Measurements from ENCODE around the gene LRIG1. TPM values are rescaled to one million over a fixed set of nuclear protein-coding genes. Genes with fewer than 3 reads are reported as not detected.

The LRIG1 gene
- total RNA-seq, 1 experiment from 2014 or later: 17.2 TPM

DNA sequence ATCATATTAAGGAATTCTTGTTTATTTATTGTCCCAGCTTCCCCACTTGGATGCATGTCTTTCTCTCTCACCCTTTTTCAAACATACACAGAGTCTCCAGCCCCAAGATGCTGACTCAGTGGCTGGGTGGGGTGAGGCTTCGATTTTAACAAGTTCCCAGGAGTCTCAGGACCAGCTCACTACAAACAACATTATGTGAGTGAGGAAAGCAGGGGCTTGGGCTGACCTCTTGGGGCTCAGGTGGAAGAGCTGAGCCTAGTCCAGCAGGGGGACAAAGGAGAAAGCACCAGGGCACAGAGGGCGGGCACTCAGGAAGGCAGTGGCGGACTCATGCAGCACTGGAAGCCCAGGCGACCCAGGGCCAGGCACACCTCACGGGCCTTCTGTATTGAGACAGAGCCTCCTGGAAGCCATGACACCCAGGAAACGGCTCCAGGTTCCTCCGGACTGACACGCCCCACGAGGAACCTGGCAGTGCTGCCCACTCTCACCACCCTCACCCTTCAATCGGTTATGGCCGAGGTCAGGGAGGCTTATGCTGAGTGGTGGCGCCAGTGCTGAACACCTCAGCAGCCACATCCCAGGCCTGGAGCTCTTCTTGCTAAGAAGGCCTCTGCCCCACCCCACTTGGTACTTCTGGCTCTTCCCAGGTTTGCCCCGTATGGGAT lies 97.4 kb downstream of the LRIG1 start:
- ChIA-PET POLR2A (interaction anchor here (0.7 kb wide), 1 partner anchor 424 kb away, joined by 3 read pairs; no protein-coding TSS in a partner anchor), CTCF (interaction anchor here (0.5 to 16.7 kb wide), 8 partner anchors 9 to 416 kb away, joined by 3 to 604 read pairs (median 3); no protein-coding TSS in a partner anchor)
- no peak for DNase-seq (ENCODE audit: unreplicated experiment)
- Mint-ChIP-seq H3K9me3 (ENCODE audit: unreplicated experiment) (no peaks in the 10 kb centered on the region), H3K27me3 (ENCODE audit: insufficient read depth, unreplicated experiment) (no peaks in the 10 kb centered on the region), H3K27ac (ENCODE audit: low read depth, unreplicated experiment) (no peak overlapping the region), H3K4me1 (ENCODE audit: insufficient read depth, unreplicated experiment) (peaks cover 2% of the 10 kb centered on the region), H3K36me3 (ENCODE audit: insufficient read depth, unreplicated experiment) (peaks cover 22% of the 10 kb centered on the region), H3K4me3 (ENCODE audit: unreplicated experiment) (no peak overlapping the region)
- intact Hi-C loops (cut with micrococcal nuclease): loop anchor here (10.0 kb wide), 1 partner anchor 129 kb away; no protein-coding TSS in a partner anchor
- BruUV-seq (replicated peaks): no TSS peak
- TF ChIP-seq, protein P1, sequence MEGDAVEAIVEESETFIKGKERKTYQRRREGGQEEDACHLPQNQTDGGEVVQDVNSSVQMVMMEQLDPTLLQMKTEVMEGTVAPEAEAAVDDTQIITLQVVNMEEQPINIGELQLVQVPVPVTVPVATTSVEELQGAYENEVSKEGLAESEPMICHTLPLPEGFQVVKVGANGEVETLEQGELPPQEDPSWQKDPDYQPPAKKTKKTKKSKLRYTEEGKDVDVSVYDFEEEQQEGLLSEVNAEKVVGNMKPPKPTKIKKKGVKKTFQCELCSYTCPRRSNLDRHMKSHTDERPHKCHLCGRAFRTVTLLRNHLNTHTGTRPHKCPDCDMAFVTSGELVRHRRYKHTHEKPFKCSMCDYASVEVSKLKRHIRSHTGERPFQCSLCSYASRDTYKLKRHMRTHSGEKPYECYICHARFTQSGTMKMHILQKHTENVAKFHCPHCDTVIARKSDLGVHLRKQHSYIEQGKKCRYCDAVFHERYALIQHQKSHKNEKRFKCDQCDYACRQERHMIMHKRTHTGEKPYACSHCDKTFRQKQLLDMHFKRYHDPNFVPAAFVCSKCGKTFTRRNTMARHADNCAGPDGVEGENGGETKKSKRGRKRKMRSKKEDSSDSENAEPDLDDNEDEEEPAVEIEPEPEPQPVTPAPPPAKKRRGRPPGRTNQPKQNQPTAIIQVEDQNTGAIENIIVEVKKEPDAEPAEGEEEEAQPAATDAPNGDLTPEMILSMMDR (IDR thresholded peaks at IDR 0.05; ENCODE audit: unreplicated experiment): no peak

DNA sequence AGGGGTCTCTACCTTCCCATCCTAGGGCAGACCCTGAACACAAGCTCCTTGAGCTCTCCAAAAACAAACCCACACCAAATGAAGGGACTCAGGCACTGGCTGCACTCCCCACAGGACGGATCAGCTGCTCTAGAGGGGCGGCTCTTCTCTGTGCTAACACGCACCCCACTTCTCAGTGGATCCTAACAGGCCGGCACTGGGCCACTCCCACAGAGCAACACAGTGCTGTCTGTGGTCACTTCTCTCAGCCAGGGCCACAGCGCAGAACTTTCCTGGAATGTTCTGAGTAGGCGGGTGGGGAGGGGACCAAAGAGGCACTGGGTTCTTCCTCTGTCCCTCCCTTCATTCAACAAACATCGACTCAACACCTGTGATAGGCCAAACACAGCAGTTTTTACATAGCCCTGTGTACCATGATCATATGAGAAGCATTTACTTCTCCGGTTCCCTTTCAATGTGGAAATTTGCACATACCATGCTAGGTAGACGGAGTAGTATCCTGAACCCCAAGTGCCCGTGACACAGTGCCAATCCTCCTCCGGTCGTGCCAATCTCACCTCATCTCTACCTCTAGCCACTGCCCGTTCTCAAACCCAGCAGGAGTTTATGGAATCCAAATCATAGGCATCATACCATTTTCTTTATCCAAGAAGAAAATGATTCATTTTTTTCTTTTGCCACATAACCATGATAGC lies 98.1 kb downstream of the LRIG1 start:
- H3K9me3 Mint-ChIP-seq (ENCODE audit: unreplicated experiment): no peaks in the 10 kb centered on the region
- intact Hi-C loops (cut with micrococcal nuclease): loop anchor here (10.0 kb wide), 1 partner anchor 128 kb away; no protein-coding TSS in a partner anchor
- no peak for DNase-seq (ENCODE audit: unreplicated experiment)
- no peaks in the 10 kb centered on the region for H3K27me3 Mint-ChIP-seq (ENCODE audit: insufficient read depth, unreplicated experiment)
- POLR2A ChIA-PET: no interaction called here
- peaks cover 6% of the 10 kb centered on the region for H3K4me1 Mint-ChIP-seq (ENCODE audit: insufficient read depth, unreplicated experiment)
- no peak overlapping the region for H3K4me3 Mint-ChIP-seq (ENCODE audit: unreplicated experiment)
- no peak overlapping the region for H3K27ac Mint-ChIP-seq (ENCODE audit: low read depth, unreplicated experiment)
- TF ChIP-seq, protein P1 (IDR thresholded peaks at IDR 0.05; ENCODE audit: unreplicated experiment): no peak
- H3K36me3 Mint-ChIP-seq (ENCODE audit: insufficient read depth, unreplicated experiment): peaks cover 23% of the 10 kb centered on the region
- CTCF ChIA-PET: interaction anchor here (0.6 to 16.7 kb wide), 5 partner anchors 11 to 417 kb away, joined by 3 to 604 read pairs (median 3); no protein-coding TSS in a partner anchor
- BruUV-seq (replicated peaks): no TSS peak

DNA sequence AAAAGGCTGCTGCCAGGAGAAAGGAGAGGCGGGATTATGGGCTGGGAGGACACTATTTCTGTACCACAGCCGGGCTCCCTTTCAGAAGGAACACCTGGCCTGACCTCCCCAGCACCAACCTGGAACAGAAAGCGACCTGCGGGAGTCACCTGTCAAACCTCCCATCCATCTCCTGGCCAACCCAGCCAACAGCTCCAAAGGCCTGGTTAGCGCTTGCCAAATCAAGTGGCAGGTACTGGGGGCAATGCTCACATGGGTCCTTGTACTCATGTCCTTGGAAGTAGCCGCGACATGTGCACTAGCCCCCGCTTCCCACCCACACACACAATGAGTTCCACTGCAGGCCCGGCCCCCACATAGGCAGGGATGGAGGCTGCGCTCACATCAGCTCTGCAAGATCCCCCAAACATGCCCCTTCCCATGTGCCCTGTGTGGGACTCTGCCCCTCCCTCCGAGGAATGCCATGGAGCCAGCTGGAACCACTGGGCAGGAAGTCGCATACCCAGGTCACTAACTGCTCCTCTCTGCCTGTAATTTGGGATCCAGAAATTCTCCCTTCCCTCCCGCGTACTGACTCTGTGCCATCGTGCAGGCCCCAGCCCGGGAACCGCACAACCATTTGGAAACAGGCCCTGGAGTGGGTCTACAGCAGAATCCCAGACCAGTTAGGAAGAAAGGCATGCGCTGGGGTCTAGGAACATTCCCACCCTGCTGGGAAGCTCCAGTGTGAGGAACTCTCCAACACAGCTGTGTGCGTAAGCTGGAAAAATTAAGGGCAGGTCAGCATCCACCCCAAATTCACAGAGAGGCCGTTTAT lies 98.9 kb downstream of the LRIG1 start:
- H3K4me1 Mint-ChIP-seq (ENCODE audit: insufficient read depth, unreplicated experiment): peaks cover 6% of the 10 kb centered on the region
- TF ChIP-seq, protein P1 (IDR thresholded peaks at IDR 0.05; ENCODE audit: unreplicated experiment): no peak
- no peak overlapping the region for H3K4me3 Mint-ChIP-seq (ENCODE audit: unreplicated experiment)
- H3K9me3 Mint-ChIP-seq (ENCODE audit: unreplicated experiment): no peaks in the 10 kb centered on the region
- intact Hi-C loops (cut with micrococcal nuclease): loop anchor here (10.0 kb wide), 1 partner anchor 127 kb away; no protein-coding TSS in a partner anchor
- CTCF ChIA-PET: interaction anchor here (0.6 to 16.7 kb wide), 8 partner anchors 8 to 569 kb away, joined by 3 to 604 read pairs (median 3); no protein-coding TSS in a partner anchor
- no peak overlapping the region for H3K27ac Mint-ChIP-seq (ENCODE audit: low read depth, unreplicated experiment)
- BruUV-seq (replicated peaks): no TSS peak
- POLR2A ChIA-PET: no interaction called here
- H3K36me3 Mint-ChIP-seq (ENCODE audit: insufficient read depth, unreplicated experiment): peaks cover 22% of the 10 kb centered on the region
- no peak for DNase-seq (ENCODE audit: unreplicated experiment)
- H3K27me3 Mint-ChIP-seq (ENCODE audit: insufficient read depth, unreplicated experiment): no peaks in the 10 kb centered on the region

All from MCF 10A (cell line).